22Rv1 (cell line): ENCODE data around the gene ATP5ME.

Experiments used
- ZFX ChIP-seq: fragments of 450-650 bp; IDR thresholded peaks from 2 replicates; pipeline ENCODE4 v1.6.1; 2017; ENCODE audit warnings: antibody characterized with exemption, borderline replicate concordance
- TF ChIP-seq, protein P1 (sequence below): fragments of 450-650 bp; IDR thresholded peaks from 2 replicates; pipeline ENCODE4 v1.5.1; 2017; ENCODE audit warnings: mild to moderate bottlenecking

DNA sequence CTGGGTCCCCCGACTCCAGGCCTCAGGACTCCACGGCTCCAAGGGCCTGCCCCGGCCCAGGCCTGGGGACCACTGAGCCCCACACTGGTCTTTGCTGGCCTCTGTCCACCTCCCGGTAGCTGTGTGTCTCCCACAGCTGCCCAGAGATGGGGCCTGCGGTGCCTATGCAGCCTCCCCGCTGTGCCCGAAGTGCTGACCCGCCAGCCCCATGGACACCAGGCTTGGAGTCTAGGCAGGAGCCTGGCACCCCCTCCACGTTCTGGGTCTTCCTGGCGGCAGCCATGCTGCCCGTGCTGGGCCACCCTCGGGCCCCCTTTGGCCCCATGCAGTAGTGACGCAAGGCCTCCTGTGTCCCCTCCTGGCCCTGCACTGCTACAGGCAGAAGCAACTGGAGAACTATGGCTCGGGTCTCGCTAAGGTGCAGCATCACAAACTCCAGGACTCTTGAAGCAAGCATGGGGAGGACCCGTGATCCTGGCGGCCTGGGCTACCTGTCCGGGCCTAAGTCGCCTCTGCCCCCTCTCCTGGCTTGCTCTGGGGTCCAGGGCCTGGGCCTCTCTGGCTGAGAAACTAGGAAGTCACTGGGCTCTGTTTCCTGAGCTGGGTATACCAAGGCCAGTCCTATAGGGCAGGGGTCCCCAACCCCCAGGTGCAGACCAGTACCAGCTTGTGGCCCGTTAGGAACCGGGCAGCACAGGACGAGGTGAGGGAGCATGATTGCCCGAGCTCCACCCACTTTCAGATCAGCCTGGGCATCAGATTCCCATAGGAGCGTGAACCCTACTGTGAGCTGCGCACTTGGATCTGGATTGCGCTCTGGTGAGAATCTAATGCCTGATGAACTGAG, 1.2 kb upstream of the ATP5ME start:
- TF ChIP-seq, protein P1, sequence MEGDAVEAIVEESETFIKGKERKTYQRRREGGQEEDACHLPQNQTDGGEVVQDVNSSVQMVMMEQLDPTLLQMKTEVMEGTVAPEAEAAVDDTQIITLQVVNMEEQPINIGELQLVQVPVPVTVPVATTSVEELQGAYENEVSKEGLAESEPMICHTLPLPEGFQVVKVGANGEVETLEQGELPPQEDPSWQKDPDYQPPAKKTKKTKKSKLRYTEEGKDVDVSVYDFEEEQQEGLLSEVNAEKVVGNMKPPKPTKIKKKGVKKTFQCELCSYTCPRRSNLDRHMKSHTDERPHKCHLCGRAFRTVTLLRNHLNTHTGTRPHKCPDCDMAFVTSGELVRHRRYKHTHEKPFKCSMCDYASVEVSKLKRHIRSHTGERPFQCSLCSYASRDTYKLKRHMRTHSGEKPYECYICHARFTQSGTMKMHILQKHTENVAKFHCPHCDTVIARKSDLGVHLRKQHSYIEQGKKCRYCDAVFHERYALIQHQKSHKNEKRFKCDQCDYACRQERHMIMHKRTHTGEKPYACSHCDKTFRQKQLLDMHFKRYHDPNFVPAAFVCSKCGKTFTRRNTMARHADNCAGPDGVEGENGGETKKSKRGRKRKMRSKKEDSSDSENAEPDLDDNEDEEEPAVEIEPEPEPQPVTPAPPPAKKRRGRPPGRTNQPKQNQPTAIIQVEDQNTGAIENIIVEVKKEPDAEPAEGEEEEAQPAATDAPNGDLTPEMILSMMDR, result no peak
- no peak for TF ChIP-seq ZFX
